C4-2B (cell line): ENCODE data around the gene INO80C.

Experiments used
- ZFX ChIP-seq: fragments of 450-650 bp; IDR thresholded peaks from 2 replicates; pipeline ENCODE4 v1.6.1; 2017
- TF ChIP-seq, protein P1 (sequence below): fragments of 450-650 bp; conservative IDR thresholded peaks from 2 replicates; pipeline ENCODE4 v1.5.1; 2017; ENCODE audit warnings: mild to moderate bottlenecking

DNA sequence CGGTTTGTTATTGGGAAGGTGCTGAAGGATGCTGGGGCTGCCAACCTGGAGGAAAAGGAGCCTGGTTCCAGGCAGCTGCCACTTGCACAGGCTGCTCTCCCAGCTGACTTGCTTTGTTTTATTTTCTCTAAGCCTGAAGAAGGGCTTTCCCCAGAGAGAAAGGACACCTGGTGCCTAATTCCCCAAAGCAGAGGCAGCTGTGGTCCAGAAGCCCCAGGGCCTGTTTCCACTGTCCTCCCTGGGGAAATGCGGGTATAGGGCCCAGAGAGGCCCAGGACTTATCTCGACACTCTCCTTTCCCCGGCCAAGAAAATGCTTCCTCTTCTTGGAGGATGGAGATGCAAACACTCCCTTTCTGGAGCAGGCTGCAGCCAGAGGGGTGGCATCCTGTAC lies 30.1 kb downstream of the INO80C start:
- TF ChIP-seq, protein P1, sequence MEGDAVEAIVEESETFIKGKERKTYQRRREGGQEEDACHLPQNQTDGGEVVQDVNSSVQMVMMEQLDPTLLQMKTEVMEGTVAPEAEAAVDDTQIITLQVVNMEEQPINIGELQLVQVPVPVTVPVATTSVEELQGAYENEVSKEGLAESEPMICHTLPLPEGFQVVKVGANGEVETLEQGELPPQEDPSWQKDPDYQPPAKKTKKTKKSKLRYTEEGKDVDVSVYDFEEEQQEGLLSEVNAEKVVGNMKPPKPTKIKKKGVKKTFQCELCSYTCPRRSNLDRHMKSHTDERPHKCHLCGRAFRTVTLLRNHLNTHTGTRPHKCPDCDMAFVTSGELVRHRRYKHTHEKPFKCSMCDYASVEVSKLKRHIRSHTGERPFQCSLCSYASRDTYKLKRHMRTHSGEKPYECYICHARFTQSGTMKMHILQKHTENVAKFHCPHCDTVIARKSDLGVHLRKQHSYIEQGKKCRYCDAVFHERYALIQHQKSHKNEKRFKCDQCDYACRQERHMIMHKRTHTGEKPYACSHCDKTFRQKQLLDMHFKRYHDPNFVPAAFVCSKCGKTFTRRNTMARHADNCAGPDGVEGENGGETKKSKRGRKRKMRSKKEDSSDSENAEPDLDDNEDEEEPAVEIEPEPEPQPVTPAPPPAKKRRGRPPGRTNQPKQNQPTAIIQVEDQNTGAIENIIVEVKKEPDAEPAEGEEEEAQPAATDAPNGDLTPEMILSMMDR = no peak
- TF ChIP-seq ZFX = no peak
